Measurements from ENCODE around the gene IGFL3.
"Not testable (repeated sequence)": the region's sequence is repeated elsewhere in the genome, so short reads cannot be mapped to it uniquely, and the experiment has no call there.

IGFL3 gene

GRCh38 chr19:46113726-46114125 is 10.8 kb downstream of the IGFL3 start:
- no peak for DNase-seq (ENCODE audit: low spot score)
- in situ Hi-C loops (cut with MboI; ENCODE audit: low sequenced_read_pairs, unreplicated experiment) = no loop called here
- TF ChIP-seq CTCF (IDR thresholded peaks at IDR 0.05; ENCODE audit: borderline replicate concordance, control extremely low read depth, extremely low read depth, insufficient read depth, missing control alignments) = no peak

- in situ Hi-C loops (cut with MboI; ENCODE audit: low sequenced_read_pairs, unreplicated experiment) = no loop called here
- no peak for DNase-seq (ENCODE audit: low spot score)
- TF ChIP-seq CTCF (IDR thresholded peaks at IDR 0.05; ENCODE audit: borderline replicate concordance, control extremely low read depth, extremely low read depth, insufficient read depth, missing control alignments) = no peak
These were observed 12.0 kb downstream of the IGFL3 start for GRCh38 chr19:46112527-46112926.

- no peak for TF ChIP-seq CTCF (IDR thresholded peaks at IDR 0.05; ENCODE audit: borderline replicate concordance, control extremely low read depth, extremely low read depth, insufficient read depth, missing control alignments)
- in situ Hi-C loops (cut with MboI; ENCODE audit: low sequenced_read_pairs, unreplicated experiment) = no loop called here
- DNase-seq (ENCODE audit: low spot score) = no peak
These were observed 13.1 kb downstream of the IGFL3 start for GRCh38 chr19:46111376-46111775.

- in situ Hi-C loops (cut with MboI; ENCODE audit: low sequenced_read_pairs, unreplicated experiment) = no loop called here
- TF ChIP-seq CTCF (IDR thresholded peaks at IDR 0.05; ENCODE audit: borderline replicate concordance, control extremely low read depth, extremely low read depth, insufficient read depth, missing control alignments) = no peak
These were observed 14.6 kb downstream of the IGFL3 start for GRCh38 chr19:46109876-46110275.

GRCh38 chr19:46107371-46107770 is 17.1 kb downstream of the IGFL3 start:
- no peak for TF ChIP-seq CTCF (IDR thresholded peaks at IDR 0.05; ENCODE audit: borderline replicate concordance, control extremely low read depth, extremely low read depth, insufficient read depth, missing control alignments)
- in situ Hi-C loops (cut with MboI; ENCODE audit: low sequenced_read_pairs, unreplicated experiment) = no loop called here
- DNase-seq (ENCODE audit: low spot score) = no peak

More at GRCh38 chr19:46109876-46110275, 14.6 kb downstream of the IGFL3 start:
- DNase-seq (ENCODE audit: low spot score) = no peak

GRCh38 chr19:46102333-46102732 is 22.2 kb downstream of the IGFL3 start:
- DNase-seq (ENCODE audit: low spot score); in situ Hi-C loops (cut with MboI; ENCODE audit: low sequenced_read_pairs, unreplicated experiment): not testable (repeated sequence)

GRCh38 chr19:46101293-46101692 is 23.2 kb downstream of the IGFL3 start:
- DNase-seq (ENCODE audit: low spot score) = no peak
- in situ Hi-C loops (cut with MboI; ENCODE audit: low sequenced_read_pairs, unreplicated experiment) = no loop called here
- TF ChIP-seq CTCF (IDR thresholded peaks at IDR 0.05; ENCODE audit: borderline replicate concordance, control extremely low read depth, extremely low read depth, insufficient read depth, missing control alignments) = no peak
